Motor neuron (in vitro differentiated cells): ENCODE measurements around the gene NAT16. TPM values are rescaled to one million over a fixed set of nuclear protein-coding genes. Genes with fewer than 3 reads are reported as not detected.
"Not testable (repeated sequence)": the region's sequence is repeated elsewhere in the genome, so short reads cannot be mapped to it uniquely, and the experiment has no call there.

Experiments used
- ATAC-seq, 8 experiments: fragments of 200-7000 bp; cut with Tn5 transposase; replicated peaks in 6 of 8; 2 replicates each; pipeline ENCODE4 v1.8.0; 2021; ENCODE audit warnings: mild to moderate bottlenecking in 8 of 8, moderate library complexity in 8 of 8
- H3K27ac ChIP-seq, 2 donors: fragments of 250-450 bp; sonication (Bioruptor Pico); 2 replicates each; pipeline ENCODE4 v1.9.0; 2021; ENCODE audit warnings: antibody characterized with exemption in 2 of 2, mild to moderate bottlenecking in 2 of 2, moderate library complexity in 1 of 2
- H3K4me1 ChIP-seq, 2 donors: fragments of 250-450 bp; sonication (Bioruptor Pico); replicated peaks in 1 of 2; 2 replicates each; pipeline ENCODE4 v1.6.1; 2021; ENCODE audit warnings: antibody characterized with exemption in 2 of 2, mild to moderate bottlenecking in 2 of 2, moderate library complexity in 1 of 2
- H3K4me3 ChIP-seq, 5 donors: fragments of 250-450 bp; sonication (Bioruptor Pico); 2 replicates each; pipeline ENCODE4 v1.9.0; 2021; ENCODE audit warnings: antibody characterized with exemption in 5 of 5, mild to moderate bottlenecking in 5 of 5, moderate library complexity in 4 of 5
- WGBS, 10 experiments: fragments of 450-650 bp; shearing (Covaris generic); methylation state at CpG; one replicate each; pipeline ENCODE4 v1.0.0; 2022; 5-methylcytosine and 5-hydroxymethylcytosine counted together
- in situ Hi-C, 9 experiments: fragments of 400-800 bp; cut with MboI; loops; one replicate each; pipeline ENCODE4 v1.15.0; 2021; ENCODE audit warnings: low sequenced_read_pairs in 9 of 9, low pct_unique_long_range_greater_than_20kb in 2 of 9; ENCODE audit not compliant: unreplicated experiment in 9 of 9
- total RNA-seq, 8 experiments: library from RNA; unstranded; fragments of 300-600 nt; gene quantifications; 2 replicates each; pipeline versions ENCODE4 v1.2.3 to v1.2.4, GENCODE V29; 2022

NAT16 gene
- total RNA-seq, 8 experiments from 2014 or later, result 0.59 to 4.4 (median 1.6) TPM; not detected in 1

- in situ Hi-C loops, result no loop called here
- Histone ChIP-seq H3K4me1 (peaks cover 5 to 6% of the 10 kb centered on the region in 2 donors), H3K4me3 (no peak overlapping the region), H3K27ac (no peak overlapping the region)
- WGBS, 10 experiments, result 100% methylated on average over 1 of the region's 24 CpGs; no CpG with 5 or more reads in 9 of the 10 experiments
- no peak for ATAC-seq
Observed at GRCh38 chr7:101211501-101211900, 31.4 kb upstream of the NAT16 start.

- no peak overlapping the region for H3K27ac ChIP-seq
- no peaks in the 10 kb centered on the region for H3K4me1 ChIP-seq
- in situ Hi-C loops, result no loop called here
- ATAC-seq, result peak in 1 of 8 experiments; percentile 11
- whole genome bisulfite sequencing, 10 experiments, result 80 to 100% (median 90%) methylated on average over 1 to 3 of the region's 19 CpGs; no CpG with 5 or more reads in 7 of the 10 experiments
- H3K4me3 ChIP-seq, result no peak overlapping the region
Observed at GRCh38 chr7:101210143-101210542, 30.1 kb upstream of the NAT16 start.

- in situ Hi-C loops, result no loop called here
- H3K4me1 ChIP-seq, result no peaks in the 10 kb centered on the region
- ATAC-seq, result no peak
- no peak overlapping the region for H3K27ac ChIP-seq
- H3K4me3 ChIP-seq, result no peak overlapping the region
- WGBS, 10 experiments, result 58 to 100% (median 97%) methylated on average over 1 to 7 of the region's 14 CpGs; no CpG with 5 or more reads in 6 of the 10 experiments
Observed at GRCh38 chr7:101208794-101209193, 28.7 kb upstream of the NAT16 start.

- in situ Hi-C loops, result no loop called here
- H3K4me3 ChIP-seq, result no peak overlapping the region
- H3K27ac ChIP-seq, result no peak overlapping the region
- WGBS, 10 experiments, result 80% methylated on average over 1 of the region's 17 CpGs; no CpG with 5 or more reads in 9 of the 10 experiments
- ATAC-seq, result no peak
- no peaks in the 10 kb centered on the region for H3K4me1 ChIP-seq
Observed at GRCh38 chr7:101207459-101207858, 27.4 kb upstream of the NAT16 start.

GRCh38 chr7:101206665-101207042, 26.6 kb upstream of the NAT16 start:
- peak in 1 of 8 experiments; percentile 15 for ATAC-seq
- in situ Hi-C loops, result no loop called here
- H3K27ac ChIP-seq, result no peak overlapping the region
- H3K4me1 ChIP-seq, result peaks cover 0 to 5% of the 10 kb centered on the region in 2 donors
- H3K4me3 ChIP-seq, result no peak overlapping the region
- 100% methylated on average over 2 of the region's 19 CpGs; no CpG with 5 or more reads in 8 of the 10 experiments for WGBS, 10 experiments

- H3K4me1 ChIP-seq, result peaks cover 0 to 8% of the 10 kb centered on the region in 2 donors
- H3K27ac ChIP-seq, result no peak overlapping the region
- H3K4me3 ChIP-seq, result no peak overlapping the region
- WGBS, 10 experiments, result 50 to 100% (median 80%) methylated on average over 1 to 10 of the region's 32 CpGs; no CpG with 5 or more reads in 3 of the 10 experiments
- ATAC-seq, result no peak
- in situ Hi-C loops, result no loop called here
Observed at GRCh38 chr7:101205901-101206664, 26.0 kb upstream of the NAT16 start.

- ATAC-seq, H3K27ac ChIP-seq, H3K4me3 ChIP-seq, in situ Hi-C loops: not testable (repeated sequence)
- peaks cover 0 to 15% of the 10 kb centered on the region in 2 donors for H3K4me1 ChIP-seq
- WGBS, 10 experiments, result 21 to 100% (median 64%) methylated on average over 1 to 9 of the region's 22 CpGs
Observed at GRCh38 chr7:101203740-101204738, 23.9 kb upstream of the NAT16 start.

- Histone ChIP-seq H3K4me3 (no peak overlapping the region), H3K4me1 (peaks cover 0 to 15% of the 10 kb centered on the region in 2 donors), H3K27ac (no peak overlapping the region)
- no peak for ATAC-seq
- in situ Hi-C loops, result no loop called here
- WGBS, 10 experiments, result 20 to 100% (median 60%) methylated on average over 1 to 3 of the region's 5 CpGs; no CpG with 5 or more reads in 5 of the 10 experiments
Observed at GRCh38 chr7:101202603-101202918, 22.5 kb upstream of the NAT16 start.

GRCh38 chr7:101201695-101202602, 21.9 kb upstream of the NAT16 start:
- Histone ChIP-seq H3K27ac (no peak overlapping the region), H3K4me1 (peaks cover 0 to 15% of the 10 kb centered on the region in 2 donors), H3K4me3 (no peak overlapping the region)
- in situ Hi-C loops, result no loop called here
- peak in 6 of 8 experiments; percentile 14 to 65 (median 40) for ATAC-seq
- 0 to 90% (median 29%) methylated on average over 1 to 8 of the region's 75 CpGs; no CpG with 5 or more reads in 4 of the 10 experiments for WGBS, 10 experiments

- 19 to 67% (median 49%) methylated on average over 2 to 17 of the region's 21 CpGs; no CpG with 5 or more reads in 1 of the 10 experiments for WGBS, 10 experiments
- ATAC-seq, result peak in 3 of 8 experiments; percentile 29 to 46 (median 37)
- in situ Hi-C loops, result no loop called here
- Histone ChIP-seq H3K4me1 (peaks cover 0 to 15% of the 10 kb centered on the region in 2 donors), H3K4me3 (no peak within 1 kb of the TSS), H3K27ac (no peak within 1 kb of the TSS)
Observed at GRCh38 chr7:101200862-101201599, 20.9 kb upstream of the NAT16 start, which contains the start of gene MOGAT3. MOGAT3 (minus strand) TSS chr7:101201036; CDS start chr7:101200854, 182 bp downstream.

- peaks cover 0 to 15% of the 10 kb centered on the region in 2 donors for H3K4me1 ChIP-seq
- H3K27ac ChIP-seq, result no peak overlapping the region
- no peak overlapping the region for H3K4me3 ChIP-seq
- WGBS, 10 experiments, result no CpG with 5 or more reads among the region's 2 CpGs
- in situ Hi-C loops, result no loop called here
- no peak for ATAC-seq
Observed at GRCh38 chr7:101200504-101200861, 20.4 kb upstream of the NAT16 start.
